ENCODE measurements around the gene EXOC6B.
"Not testable (repeated sequence)": the region's sequence is repeated elsewhere in the genome, so short reads cannot be mapped to it uniquely, and the experiment has no call there.

EXOC6B gene

GRCh38 chr2:72539071-72539552, 286.7 kb downstream of the EXOC6B start:
- DNase-seq, result no peak

GRCh38 chr2:72538486-72538885, 287.3 kb downstream of the EXOC6B start:
- no peak for DNase-seq

DNA sequence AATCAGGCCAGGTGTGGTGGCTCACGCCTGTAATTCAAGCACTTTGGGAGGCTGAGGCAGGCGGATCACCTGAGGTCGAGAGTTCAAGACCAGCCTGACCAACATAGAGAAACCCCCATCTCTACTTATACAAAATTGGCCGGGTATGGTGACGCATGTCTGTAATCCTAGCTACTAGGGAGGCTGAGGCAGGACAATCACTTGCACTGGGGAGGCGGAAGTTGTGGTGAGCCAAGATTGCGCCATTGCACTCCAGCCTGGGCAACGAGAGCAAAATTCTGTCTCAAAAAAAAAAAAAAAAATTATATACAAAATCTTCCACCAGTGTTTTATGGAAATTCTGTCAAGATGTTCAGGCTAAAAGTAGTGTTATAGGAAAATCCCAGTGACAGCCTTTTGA, 290.2 kb downstream of the EXOC6B start:
- DNase-seq, result not testable (repeated sequence)

DNA sequence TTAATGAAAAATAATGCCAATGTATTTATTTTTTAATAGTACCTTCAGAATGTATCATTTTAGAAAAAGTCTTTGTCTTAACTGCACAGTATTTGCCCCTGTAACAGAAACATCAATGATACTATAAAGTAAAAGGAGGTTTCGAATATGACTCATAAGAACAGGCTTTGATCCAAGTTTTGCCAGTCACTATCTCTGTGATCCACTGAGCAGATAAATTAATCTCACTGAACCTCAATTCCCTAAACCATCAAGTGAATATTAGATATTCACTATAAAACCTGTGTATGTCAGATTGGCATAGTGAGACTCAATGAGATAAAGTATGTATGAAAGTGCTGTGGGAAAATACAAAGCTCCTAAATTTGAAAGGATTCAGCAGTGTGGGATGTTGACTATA, 292.1 kb downstream of the EXOC6B start:
- no peak for DNase-seq

GRCh38 chr2:72527424-72527823, 298.4 kb downstream of the EXOC6B start:
- no peak for DNase-seq

DNA sequence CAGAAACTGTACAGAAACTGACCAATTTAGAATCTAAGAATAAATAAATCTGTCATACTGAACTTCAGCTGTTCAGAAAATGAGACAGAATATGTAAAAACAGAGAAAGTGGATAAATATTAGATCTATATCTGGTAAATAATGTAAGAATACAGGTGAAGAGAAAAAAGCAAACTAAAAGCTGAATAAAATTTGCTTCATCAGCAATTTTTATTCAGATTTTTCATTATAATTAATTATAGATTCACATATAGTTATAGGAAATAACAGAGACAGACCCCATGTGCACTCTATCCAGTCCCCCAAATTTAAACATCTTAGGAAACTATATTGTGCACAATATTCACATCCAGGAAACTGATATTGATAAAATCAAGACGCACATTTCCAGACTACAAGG, 299.2 kb downstream of the EXOC6B start:
- no peak for DNase-seq

GRCh38 chr2:72524071-72524470, 301.8 kb downstream of the EXOC6B start:
- DNase-seq, result no peak

DNA sequence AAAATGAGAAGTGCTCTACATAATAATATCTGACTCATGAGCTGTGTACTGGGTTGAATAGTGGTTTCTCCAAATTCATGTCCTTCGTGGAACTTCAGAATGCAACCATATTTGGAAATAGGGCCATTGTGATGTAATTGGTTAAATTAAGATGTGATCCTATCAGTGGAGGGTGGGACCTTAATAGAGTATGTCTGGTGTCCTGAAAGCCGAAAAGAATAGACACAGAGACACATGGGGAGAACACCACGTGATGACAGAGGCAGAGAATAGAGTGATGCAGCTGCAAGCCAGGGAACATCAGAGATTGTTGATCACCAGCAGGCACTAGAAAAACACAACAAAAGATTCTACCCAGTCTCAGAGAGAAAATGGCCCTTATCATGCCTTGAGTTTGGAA, 310.1 kb downstream of the EXOC6B start:
- DNase-seq, result no peak

- DNase-seq, result no peak
These were observed 312.8 kb downstream of the EXOC6B start for GRCh38 chr2:72513011-72513410.

DNA sequence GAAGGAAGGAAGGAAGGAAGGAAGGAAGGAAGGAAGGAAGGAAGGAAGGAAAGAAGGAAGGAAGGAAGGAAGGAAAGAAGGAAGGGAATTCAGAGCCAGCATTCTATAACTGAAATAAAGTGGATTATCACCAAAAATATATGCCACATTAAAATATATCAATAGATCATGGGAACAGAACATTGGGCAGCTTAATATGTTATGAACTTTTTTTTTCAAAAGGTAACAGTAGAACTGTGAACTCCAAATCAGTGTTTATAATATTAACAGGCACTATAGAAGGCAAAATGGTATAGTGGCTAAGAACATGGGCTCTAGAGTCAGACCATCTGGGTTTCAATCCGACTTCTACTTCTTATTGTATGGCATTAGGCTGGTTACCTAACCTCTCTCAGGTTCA, 313.5 kb downstream of the EXOC6B start:
- DNase-seq, result no peak

GRCh38 chr2:72511906-72512305, 313.9 kb downstream of the EXOC6B start:
- no peak for DNase-seq

GRCh38 chr2:72497763-72498162, 328.1 kb downstream of the EXOC6B start:
- DNase-seq, result no peak

DNA sequence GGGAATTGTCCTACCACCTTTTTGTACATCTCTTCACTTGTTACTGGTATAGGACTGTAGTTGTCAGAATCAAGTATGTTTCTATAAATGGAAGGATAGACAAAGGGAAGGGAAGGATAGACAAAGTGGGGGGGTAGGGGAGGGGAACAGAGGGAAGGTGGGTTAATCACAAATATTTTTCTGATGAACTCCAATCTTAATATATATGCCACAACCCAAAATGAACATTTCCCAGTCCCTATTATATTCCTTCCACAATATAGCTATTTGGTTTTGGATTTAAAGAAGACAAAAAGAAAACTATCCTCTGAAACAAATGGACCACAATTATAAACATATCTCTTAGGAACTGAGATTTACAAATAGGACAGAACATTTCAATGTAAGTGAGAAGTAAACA, 329.4 kb downstream of the EXOC6B start:
- DNase-seq, result no peak

DNA sequence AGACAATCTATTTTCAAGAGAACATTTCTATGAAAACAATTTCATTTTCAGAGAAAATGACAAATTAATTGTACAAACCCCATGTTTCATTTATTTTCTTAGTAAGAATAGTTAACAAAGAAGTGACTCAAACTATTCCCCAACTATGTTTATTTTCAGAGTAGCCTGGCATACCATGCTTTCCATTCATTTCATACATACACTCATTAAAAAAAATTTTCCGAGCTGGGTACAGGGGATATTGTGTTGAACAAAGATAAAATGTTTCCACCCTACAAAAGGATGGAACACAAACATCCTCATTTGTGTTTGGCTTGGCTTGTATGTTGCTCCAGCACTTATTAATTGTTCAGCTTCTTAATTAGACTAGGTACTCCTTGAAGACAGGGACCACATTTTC, 331.4 kb downstream of the EXOC6B start:
- no peak for DNase-seq

- DNase-seq, result not testable (repeated sequence)
These were observed 341.2 kb downstream of the EXOC6B start for GRCh38 chr2:72484622-72485021.

GRCh38 chr2:72483346-72483745, 342.5 kb downstream of the EXOC6B start:
- no peak for DNase-seq

- no peak for DNase-seq
These were observed 350.6 kb downstream of the EXOC6B start for GRCh38 chr2:72475246-72475645.

GRCh38 chr2:72457801-72458516, 367.9 kb downstream of the EXOC6B start:
- DNase-seq, result no peak

- DNase-seq, result no peak
These were observed 371.6 kb downstream of the EXOC6B start for GRCh38 chr2:72454189-72454588.

GRCh38 chr2:72442270-72442669, 383.6 kb downstream of the EXOC6B start:
- DNase-seq, result peak; percentile 3

DNA sequence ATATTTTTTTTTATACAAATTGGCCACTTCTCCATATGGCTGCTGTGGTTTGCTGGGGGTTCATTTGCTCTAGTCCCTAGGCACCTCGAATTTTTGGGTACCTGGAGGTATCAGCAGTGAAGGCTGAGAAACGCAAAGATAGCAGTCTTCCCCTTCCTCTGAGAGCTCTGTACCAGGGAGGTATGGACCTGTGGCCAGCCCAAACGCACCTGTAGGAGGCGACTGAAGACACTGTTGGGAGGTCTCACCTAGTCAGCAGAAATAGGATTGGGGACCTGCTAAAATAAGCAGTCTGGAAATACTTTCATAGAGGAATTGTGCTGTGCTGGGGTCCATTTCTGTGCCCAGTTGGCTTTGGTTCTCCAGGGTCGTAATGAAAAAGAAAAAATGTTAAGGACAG, 385.9 kb downstream of the EXOC6B start:
- DNase-seq, result no peak

DNA sequence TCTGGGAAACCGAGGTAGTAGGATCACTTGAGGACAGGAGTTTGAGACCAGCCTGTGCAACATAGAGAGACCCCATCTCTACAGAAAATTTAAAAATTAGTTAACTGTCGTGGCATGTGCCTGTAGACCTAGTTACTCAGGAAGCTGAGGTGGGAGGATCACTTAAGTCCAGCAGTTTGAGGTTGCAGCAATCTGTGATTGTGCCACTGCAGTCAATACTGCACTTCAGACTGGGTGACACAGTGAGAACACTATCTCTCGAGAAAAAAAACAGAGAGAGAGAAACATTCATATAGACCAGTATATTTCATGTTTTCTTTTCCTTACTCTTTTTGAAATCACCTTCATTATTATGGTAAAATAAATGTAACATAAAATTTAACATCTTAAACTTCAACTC, 387.5 kb downstream of the EXOC6B start:
- no peak for DNase-seq

DNA sequence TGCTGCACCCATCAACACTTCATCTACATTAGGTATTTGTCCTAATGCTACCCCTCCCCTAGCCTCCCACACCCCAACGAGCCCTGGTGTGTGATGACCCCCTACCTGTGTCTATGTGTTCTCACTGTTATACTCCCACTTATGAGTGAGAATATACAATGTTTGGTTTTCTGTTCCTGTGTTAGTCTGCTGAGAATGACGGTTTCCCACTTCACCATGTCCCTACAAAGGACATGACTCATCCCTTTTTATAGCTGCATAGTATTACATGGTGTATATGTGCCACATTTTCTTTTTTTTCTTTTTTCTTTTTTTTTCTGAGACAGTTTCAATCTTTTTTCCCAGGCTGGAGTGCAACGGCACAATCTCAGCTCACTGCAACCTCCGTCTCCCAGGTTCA, 394.1 kb downstream of the EXOC6B start:
- DNase-seq, result no peak

DNA sequence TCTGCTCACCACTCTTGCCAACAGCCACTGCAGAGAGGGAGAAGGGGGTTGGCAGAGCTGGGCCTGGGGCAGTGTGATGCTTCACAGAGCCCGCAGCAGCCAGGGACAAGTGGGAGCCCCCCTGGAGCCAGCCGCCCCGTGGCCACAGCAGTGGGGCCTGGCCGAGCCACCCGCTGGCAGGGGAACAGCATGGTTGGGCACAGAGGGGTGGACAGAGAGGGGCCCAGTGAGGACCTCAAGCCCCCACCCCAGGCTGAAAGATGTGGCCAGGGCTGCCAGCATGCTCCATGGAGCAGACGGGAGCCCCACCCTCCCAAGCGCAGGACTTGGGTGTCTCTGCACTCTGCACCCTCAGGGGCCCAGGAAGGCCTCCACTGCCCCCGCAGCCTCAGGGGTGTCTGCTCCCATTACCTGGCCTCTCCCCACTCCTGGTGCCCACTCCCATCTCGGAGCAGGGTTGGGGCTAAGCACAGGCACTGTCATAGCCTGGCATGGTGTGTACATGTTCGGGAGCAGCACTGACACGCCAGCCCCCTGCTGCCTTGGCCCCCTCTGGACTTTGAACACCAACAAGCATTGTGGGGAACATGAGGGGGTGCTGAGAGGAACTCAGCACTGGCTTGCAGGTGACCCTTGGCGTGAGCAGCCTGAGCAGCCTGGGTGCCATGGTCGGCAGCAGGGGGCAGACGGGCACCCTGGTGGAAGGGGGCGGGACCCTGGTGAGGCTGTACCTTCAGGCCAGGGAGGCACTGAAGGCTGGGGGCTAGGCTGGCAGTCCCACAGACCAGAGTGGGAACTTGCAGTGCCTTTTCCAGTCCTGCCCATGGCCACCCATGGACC, 398.6 kb downstream of the EXOC6B start:
- DNase-seq, result no peak
